K562 (cell line): ENCODE measurements around the gene NYAP2. TPM values are rescaled to one million over a fixed set of nuclear protein-coding genes. Genes with fewer than 3 reads are reported as not detected.

Experiments used
- ATAC-seq: fragments of 200-7000 bp; cut with Tn5 transposase; 3 replicates; pipeline ENCODE4 v1.9.1; 2020; ENCODE audit warnings: moderate library complexity
- BruUV-seq: library from RNA; stranded (reverse); fragments of 400-500 nt; replicated peaks from 2 replicates; lab custom pipeline; 2021; lab: Mats Ljungman, UMichigan
- CTCF ChIA-PET: fragments of 300-600 bp; formaldehyde crosslinking; extraction: SDS; loops from one replicate; lab custom pipeline; 2021; ENCODE audit warnings: low intra/inter-chr PET ratio; lab: Yijun Ruan, JAX
- POLR2A ChIA-PET: fragments of 300-600, 350-650 bp; sonication (Branson Sonifier 250); formaldehyde crosslinking; extraction: SDS; loops from one replicate; lab custom pipeline; 2021; ENCODE audit warnings: antibody characterized with exemption, inconsistent platforms; lab: Yijun Ruan, JAX
- DNase-seq, 4 experiments: peaks; one replicate each; pipeline versions ENCODE4 v3.0.0 to v3.0.0-alpha.2; 2011 to 2018; ENCODE audit warnings: low spot score in 3 of 4, mixed read lengths in 3 of 4; ENCODE audit errors: extremely low read depth in 1 of 4
- FAIRE-seq: peaks from 2 replicates; lab custom pipeline; 2011; peaks lifted over from hg19 to GRCh38; lab: Jason Lieb, UNC
- H2AFZ ChIP-seq: 2 replicates; pipeline ENCODE4 v1.6.0; 2011; ENCODE audit warnings: low read depth, low read length, control low read depth, inconsistent platforms
- H3K27ac ChIP-seq: fragments of 200-600 bp; 3 replicates; pipeline ENCODE4 v1.8.0; 2011; ENCODE audit warnings: low read depth, mild to moderate bottlenecking, control low read depth, inconsistent platforms, low read length, moderate library complexity, mixed read lengths; ENCODE audit errors: extremely low read depth
- H3K27me3 ChIP-seq, 2 experiments: fragments of 300-600 bp in 1 of 2; 2 replicates in 1 of 2; 3 replicates in 1 of 2; pipeline versions ENCODE4 v1.6.0 to v1.8.0; 2011; ENCODE audit warnings: inconsistent platforms in 2 of 2, low read length in 2 of 2, mild to moderate bottlenecking in 1 of 2, mixed read lengths in 1 of 2, moderate library complexity in 1 of 2; ENCODE audit not compliant: control insufficient read depth in 2 of 2, insufficient read depth in 2 of 2
- H3K36me3 ChIP-seq: fragments of 300-600 bp; 3 replicates; pipeline ENCODE4 v1.8.0; 2011; ENCODE audit warnings: mild to moderate bottlenecking, low read length, inconsistent platforms; ENCODE audit not compliant: control insufficient read depth, insufficient read depth
- H3K4me1 ChIP-seq, 2 experiments: fragments of 200-600 bp in 1 of 2; replicated peaks in 1 of 2; 2 replicates in 1 of 2; 3 replicates in 1 of 2; pipeline versions ENCODE4 v1.5.1 to v1.8.0; 2011; ENCODE audit warnings: inconsistent platforms in 2 of 2, low read length in 2 of 2, mild to moderate bottlenecking in 1 of 2, mixed read lengths in 1 of 2, moderate library complexity in 1 of 2; ENCODE audit not compliant: control insufficient read depth in 2 of 2, insufficient read depth in 2 of 2
- H3K4me2 ChIP-seq: 2 replicates; pipeline ENCODE4 v1.6.1; 2011; ENCODE audit warnings: low read length, control low read depth, inconsistent platforms, mixed read lengths; ENCODE audit not compliant: insufficient read depth
- H3K4me3 ChIP-seq: fragments of 200-600 bp; sonication (generic), shearing (Covaris generic); 2 replicates; pipeline ENCODE4 v1.5.1; 2016; ENCODE audit warnings: control low read depth, inconsistent platforms
- H3K79me2 ChIP-seq: fragments of 200-600 bp; 3 replicates; pipeline ENCODE4 v1.8.0; 2011; ENCODE audit warnings: low read length, inconsistent platforms; ENCODE audit not compliant: control insufficient read depth, insufficient read depth
- H3K9ac ChIP-seq, 2 experiments: 2 replicates each; pipeline versions ENCODE4 v1.6.0 to v1.6.1; 2011; ENCODE audit warnings: low read depth in 2 of 2, low read length in 2 of 2, control low read depth in 1 of 2, inconsistent platforms in 1 of 2, mild to moderate bottlenecking in 1 of 2, mixed read lengths in 1 of 2; ENCODE audit not compliant: insufficient read depth in 1 of 2
- H3K9me1 ChIP-seq: one replicate; pipeline ENCODE4 v1.6.0; 2011; ENCODE audit warnings: inconsistent platforms, mild to moderate bottlenecking, low read length, moderate library complexity; ENCODE audit not compliant: control insufficient read depth, insufficient read depth
- H3K9me3 ChIP-seq: replicated peaks from 2 replicates; pipeline ENCODE4 v1.5.1; 2011; ENCODE audit warnings: low read depth, low read length, inconsistent platforms; ENCODE audit not compliant: control insufficient read depth, insufficient read depth
- H4K20me1 ChIP-seq: replicated peaks from 2 replicates; pipeline ENCODE4 v1.6.1; 2011; ENCODE audit warnings: low read length, inconsistent platforms, mixed read lengths; ENCODE audit not compliant: control insufficient read depth, insufficient read depth
- AFF1 ChIP-seq, 2 experiments: fragments of 450-650 bp; IDR thresholded peaks; 2 replicates each; pipeline ENCODE4 v1.6.1; 2018; ENCODE audit warnings: mild to moderate bottlenecking in 2 of 2, low read depth in 1 of 2; ENCODE audit not compliant: partially characterized antibody in 2 of 2
- FIP1L1 ChIP-seq: fragments of 200-400 bp; formaldehyde crosslinking; IDR thresholded peaks from 2 replicates; pipeline ENCODE4 v1.6.1; 2018; ENCODE audit warnings: mild to moderate bottlenecking, low read depth, low read length; ENCODE audit not compliant: poor library complexity, severe bottlenecking
- GATAD2B ChIP-seq: fragments of 450-650 bp; IDR thresholded peaks from 2 replicates; pipeline ENCODE4 v1.6.1; 2017; ENCODE audit warnings: mild to moderate bottlenecking, borderline replicate concordance
- PKNOX1 ChIP-seq: fragments of 450-650 bp; IDR thresholded peaks from 2 replicates; pipeline ENCODE4 v1.6.1; 2016
- ZNF239 ChIP-seq: fragments of 250-450 bp; sonication (Bioruptor Pico); IDR thresholded peaks from 2 replicates; pipeline ENCODE4 v1.4.0; 2020; ENCODE audit warnings: mild to moderate bottlenecking
- ZNF263 ChIP-seq: sonication (generic); formaldehyde crosslinking; IDR thresholded peaks from 2 replicates; pipeline ENCODE4 v1.8.0; 2022; ENCODE audit warnings: mild to moderate bottlenecking, missing genetic modification reagents, borderline replicate concordance
- WGBS: fragments of 100-300 bp; shearing (Covaris generic); methylation state at CpG from one replicate; pipeline ENCODE4 v1.1.6; 2016; ENCODE audit warnings: low coverage, mixed read lengths; ENCODE audit not compliant: insufficient coverage; ENCODE audit errors: missing lambda C conversion rate; 5-methylcytosine and 5-hydroxymethylcytosine counted together
- in situ Hi-C: fragments of 300-500 bp; cut with MboI; formaldehyde crosslinking; loops from 4 replicates; pipeline ENCODE4 v1.15.0; 2018; ENCODE audit warnings: inconsistent platforms, mixed read lengths
- intact Hi-C: fragments of 100-400 bp; cut with micrococcal nuclease; formaldehyde crosslinking; loops from 2 replicates; pipeline ENCODE4 v1.14.2; 2022
- polyA plus RNA-seq, 8 experiments: library from polyadenylated mRNA; depleted of rRNA in 4 of 8; stranded (reverse) in 5 of 8; unstranded in 3 of 8; fragments of >200 nt; fragmentation: Nextera tagmentation in 2 of 8; fragmentation: Illumina TruSeq in 1 of 8; extraction: Ambion mirVana in 2 of 8; extraction: Trizol in 1 of 8; gene quantifications; 2 replicates each; pipeline versions ENCODE4 v1.2.1 to v1.2.3, GENCODE V29; 2011 to 2014; ENCODE audit warnings: inconsistent platforms in 1 of 8, missing spikeins in 1 of 8
- total RNA-seq, 7 experiments: library from RNA; depleted of rRNA in 6 of 7; stranded (reverse); fragments of >200 nt in 6 of 7; fragmentation: Illumina TruSeq in 2 of 7; extraction: Trizol in 2 of 7; gene quantifications; 2 replicates each; pipeline versions ENCODE4 v1.2.1 to v1.2.3, GENCODE V29; 2011 to 2021; ENCODE audit warnings: low replicate concordance in 1 of 7
- TF ChIP-seq, protein P1 (sequence below): sonication (generic); formaldehyde crosslinking; IDR thresholded peaks from 2 replicates; pipeline ENCODE4 v1.8.1; 2022; ENCODE audit warnings: missing genetic modification reagents
- TF ChIP-seq, protein P2 (sequence below): IDR thresholded peaks from 2 replicates; pipeline ENCODE4 v1.6.1; 2012; ENCODE audit warnings: low read depth, low read length, improper control_type of control experiment, borderline replicate concordance

Gene NYAP2
- total and polyA plus RNA-seq, 9 of the 15 experiments (the other 6 are each of a cell fraction or from before 2014, with no cell fraction given), result 0.03 to 0.04 (median 0.04) TPM; not detected in 3

DNA sequence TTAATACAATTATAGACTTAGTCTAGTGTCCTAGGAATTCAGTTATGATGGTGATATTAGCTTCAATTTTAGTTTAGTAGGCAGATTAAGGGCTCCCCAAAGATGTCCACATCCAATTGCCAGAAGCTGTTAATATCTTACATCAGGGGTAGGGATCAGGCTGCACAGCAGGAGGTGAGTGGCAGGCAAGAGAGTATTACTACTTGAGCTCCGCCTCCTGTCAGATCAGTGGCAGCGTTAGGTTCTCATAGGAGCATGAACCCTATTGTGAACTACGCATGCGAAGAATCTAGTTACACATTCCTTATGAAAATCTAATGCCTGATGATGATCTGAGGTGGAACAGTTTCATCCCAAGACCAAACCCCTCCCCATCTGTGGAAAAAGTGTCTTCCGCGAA lies 54.9 kb downstream of the NYAP2 start:
- no peaks in the 10 kb centered on the region for H3K9me3 ChIP-seq
- in situ Hi-C loops, result no loop called here
- no peaks in the 10 kb centered on the region; a peak in 1 of 5 replicates for H3K4me1 ChIP-seq
- no peak overlapping the region for H3K4me3 ChIP-seq
- no peak overlapping the region for H3K27ac ChIP-seq
- BruUV-seq, result no TSS peak
- WGBS, result 13% methylated on average over 5 of the region's 6 CpGs
- intact Hi-C loops, result loop anchor here (10.0 kb wide), 1 partner anchor 330 kb away; no protein-coding TSS in a partner anchor
- no peak overlapping the region for H3K4me2 ChIP-seq
- no peaks in the 10 kb centered on the region for H3K79me2 ChIP-seq
- H2AFZ ChIP-seq, result no peak overlapping the region
- no peaks in the 10 kb centered on the region for H3K27me3 ChIP-seq
- POLR2A ChIA-PET, result no interaction called here
- H3K36me3 ChIP-seq, result no peaks in the 10 kb centered on the region
- H4K20me1 ChIP-seq, result no peaks in the 10 kb centered on the region
- no peaks in the 10 kb centered on the region for H3K9me1 ChIP-seq
- DNase-seq (peak in 1 of 4 experiments; percentile 31), ATAC-seq (peak; percentile 61; the same call in 2 of the 3 replicates), FAIRE-seq (no peak)
- TF ChIP-seq, protein P1, sequence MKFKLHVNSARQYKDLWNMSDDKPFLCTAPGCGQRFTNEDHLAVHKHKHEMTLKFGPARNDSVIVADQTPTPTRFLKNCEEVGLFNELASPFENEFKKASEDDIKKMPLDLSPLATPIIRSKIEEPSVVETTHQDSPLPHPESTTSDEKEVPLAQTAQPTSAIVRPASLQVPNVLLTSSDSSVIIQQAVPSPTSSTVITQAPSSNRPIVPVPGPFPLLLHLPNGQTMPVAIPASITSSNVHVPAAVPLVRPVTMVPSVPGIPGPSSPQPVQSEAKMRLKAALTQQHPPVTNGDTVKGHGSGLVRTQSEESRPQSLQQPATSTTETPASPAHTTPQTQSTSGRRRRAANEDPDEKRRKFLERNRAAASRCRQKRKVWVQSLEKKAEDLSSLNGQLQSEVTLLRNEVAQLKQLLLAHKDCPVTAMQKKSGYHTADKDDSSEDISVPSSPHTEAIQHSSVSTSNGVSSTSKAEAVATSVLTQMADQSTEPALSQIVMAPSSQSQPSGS, result no peak
- TF ChIP-seq AFF1 (IDR thresholded peaks at IDR 0.05; ENCODE audit: low read depth in 1 of 2, partially characterized antibody in 2 of 2), result no peak
- no peak for TF ChIP-seq ZNF263 (CRISPR knock-in tag)
- no peak for TF ChIP-seq ZNF239
- no peak for TF ChIP-seq FIP1L1
- TF ChIP-seq GATAD2B, result no peak
- TF ChIP-seq, protein P2, sequence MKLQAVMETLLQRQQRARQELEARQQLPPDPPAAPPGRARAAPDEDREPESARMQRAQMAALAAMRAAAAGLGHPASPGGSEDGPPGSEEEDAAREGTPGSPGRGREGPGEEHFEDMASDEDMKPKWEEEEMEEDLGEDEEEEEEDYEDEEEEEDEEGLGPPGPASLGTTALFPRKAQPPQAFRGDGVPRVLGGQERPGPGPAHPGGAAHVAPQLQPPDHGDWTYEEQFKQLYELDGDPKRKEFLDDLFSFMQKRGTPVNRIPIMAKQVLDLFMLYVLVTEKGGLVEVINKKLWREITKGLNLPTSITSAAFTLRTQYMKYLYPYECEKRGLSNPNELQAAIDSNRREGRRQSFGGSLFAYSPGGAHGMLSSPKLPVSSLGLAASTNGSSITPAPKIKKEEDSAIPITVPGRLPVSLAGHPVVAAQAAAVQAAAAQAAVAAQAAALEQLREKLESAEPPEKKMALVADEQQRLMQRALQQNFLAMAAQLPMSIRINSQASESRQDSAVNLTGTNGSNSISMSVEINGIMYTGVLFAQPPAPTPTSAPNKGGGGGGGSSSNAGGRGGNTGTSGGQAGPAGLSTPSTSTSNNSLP, result no peak
- TF ChIP-seq PKNOX1, result peak; percentile 69
- no peak overlapping the region for H3K9ac ChIP-seq
- CTCF ChIA-PET, result no interaction called here
